SHP77 treated with DMSO at 0.1 percent for 48 hours (cell line): Measurements from ENCODE around the gene DLGAP4.

Source experiments
- DNase-seq: peaks from one replicate; lab custom pipeline; 2025; lab: John Stamatoyannopoulos, UW

The DLGAP4 gene

GRCh38 chr20:36275011-36275410, 31.1 kb upstream of the DLGAP4 start:
- DNase-seq, result no peak

- no peak for DNase-seq
Measured at GRCh38 chr20:36275441-36276189, 30.5 kb upstream of the DLGAP4 start.

DNA sequence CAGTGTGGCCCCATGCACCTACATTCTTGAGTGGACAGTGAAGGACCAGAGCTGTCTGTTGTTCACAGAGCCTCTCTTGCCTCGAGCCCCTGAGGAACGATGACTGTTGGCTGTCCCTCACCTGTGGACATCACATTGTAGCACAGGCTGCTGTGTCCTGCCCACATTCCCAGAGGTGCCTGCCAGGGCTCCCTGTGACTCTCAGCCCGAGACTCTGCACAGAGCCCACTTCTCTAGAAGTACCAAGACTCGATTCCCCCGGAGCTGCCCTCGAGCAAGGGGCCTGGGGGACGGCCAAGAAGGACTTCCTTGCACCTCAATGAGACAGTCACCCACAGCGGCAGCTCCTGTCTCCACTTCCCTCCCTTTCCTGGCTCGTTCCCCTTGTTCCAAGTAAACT, 28.6 kb upstream of the DLGAP4 start:
- DNase-seq, result no peak

DNA sequence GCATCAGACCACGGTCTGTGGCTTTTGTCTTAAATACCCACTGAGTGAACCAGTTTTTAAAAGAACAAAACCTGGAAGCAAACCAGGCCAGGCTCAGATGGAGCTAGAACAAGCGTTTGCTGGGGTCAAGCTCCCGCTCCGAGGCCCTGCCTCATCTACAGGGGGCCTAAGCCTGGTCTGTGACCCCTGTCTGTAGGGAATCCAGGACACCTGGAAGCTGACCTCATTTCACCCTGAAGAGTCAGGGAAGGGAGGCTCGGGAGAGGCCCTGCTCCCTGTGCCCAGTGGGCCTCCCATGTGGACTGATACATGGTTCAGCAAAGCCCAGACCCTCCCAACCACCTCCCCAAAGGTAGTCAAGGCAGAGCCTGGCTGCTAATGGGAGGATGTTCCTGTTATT, 26.8 kb upstream of the DLGAP4 start:
- no peak for DNase-seq

- DNase-seq, result no peak
Measured at GRCh38 chr20:36279776-36280175, 26.4 kb upstream of the DLGAP4 start.

GRCh38 chr20:36281785-36282380, 24.3 kb upstream of the DLGAP4 start:
- no peak for DNase-seq

- no peak for DNase-seq
Measured at GRCh38 chr20:36284751-36285150, 21.4 kb upstream of the DLGAP4 start.

DNA sequence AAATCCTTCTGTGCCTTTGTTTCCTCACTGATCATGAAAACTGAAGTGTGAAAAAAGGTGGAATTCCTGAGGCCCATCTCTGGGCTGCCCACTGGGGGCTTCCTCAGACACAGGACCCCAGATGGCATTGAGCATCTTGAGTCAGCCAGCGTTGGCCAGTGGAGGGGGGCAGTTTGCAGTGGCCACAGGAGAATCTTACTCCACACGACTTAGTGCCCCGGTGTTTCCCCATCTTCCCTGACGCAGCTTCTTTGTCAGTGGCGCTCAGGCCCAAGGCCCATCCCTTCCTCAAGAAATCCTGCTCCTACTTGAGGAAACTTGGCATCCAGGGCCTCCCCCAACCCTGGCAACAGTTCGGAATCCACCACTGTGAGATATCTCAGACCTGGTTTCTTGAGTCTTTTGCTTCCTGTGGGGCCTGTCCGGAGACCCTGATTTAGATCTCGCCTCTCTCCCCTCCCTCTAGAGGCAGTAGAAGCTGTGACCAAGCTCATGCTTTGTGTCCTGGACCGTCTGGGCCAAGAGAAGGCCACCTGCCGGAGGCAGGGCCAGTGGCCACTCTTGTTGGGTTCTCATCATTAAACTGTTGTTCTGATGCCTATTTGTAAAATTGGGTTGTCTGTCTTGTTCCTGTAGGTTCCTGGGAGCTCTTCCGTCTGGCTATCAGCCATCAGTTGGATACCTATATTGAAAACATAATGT, 20.2 kb upstream of the DLGAP4 start:
- no peak for DNase-seq

DNA sequence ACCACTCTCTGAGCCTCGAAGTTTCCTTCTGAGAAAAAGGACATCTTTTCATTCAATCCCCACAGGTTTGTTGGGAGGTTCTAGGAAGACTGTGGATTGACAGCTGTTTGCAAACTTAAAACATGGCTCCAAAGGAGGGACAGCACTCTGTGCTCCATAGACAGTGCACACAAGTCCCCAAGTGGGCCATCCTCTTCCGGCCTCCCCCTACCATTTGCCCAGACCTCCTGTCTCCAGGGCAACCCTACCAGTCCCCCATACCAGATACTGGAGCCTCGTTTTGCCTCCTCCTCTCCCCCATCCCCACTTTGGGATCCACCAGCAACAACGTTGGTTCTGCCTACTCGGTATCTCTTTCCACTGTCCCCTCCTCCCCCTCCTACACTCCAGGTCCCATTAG, 8.5 kb upstream of the DLGAP4 start:
- no peak for DNase-seq

DNA sequence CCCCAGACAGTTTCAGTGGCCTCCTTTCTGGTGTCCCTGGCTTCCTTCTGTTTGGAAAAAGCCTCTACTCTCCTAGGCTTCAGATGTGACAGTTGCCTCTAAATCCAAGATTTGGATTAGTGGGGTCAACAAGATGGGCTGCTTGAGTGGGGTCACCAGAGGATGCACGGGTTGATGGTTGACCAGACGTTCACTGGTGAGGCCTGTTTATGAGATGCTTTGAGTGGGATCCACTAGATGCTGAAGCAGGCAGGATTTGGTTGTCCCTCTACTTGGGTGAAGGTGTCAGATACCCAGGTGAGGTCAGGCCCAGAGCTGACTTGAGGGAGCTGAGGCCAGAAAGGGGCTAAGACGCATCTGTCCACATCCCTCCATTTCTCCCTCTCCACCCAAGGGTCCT, 8.1 kb upstream of the DLGAP4 start:
- no peak for DNase-seq

GRCh38 chr20:36298795-36299339, 7.3 kb upstream of the DLGAP4 start:
- DNase-seq, result no peak

GRCh38 chr20:36299459-36299858, 6.7 kb upstream of the DLGAP4 start:
- DNase-seq, result no peak

GRCh38 chr20:36301359-36302119, 4.6 kb upstream of the DLGAP4 start:
- no peak for DNase-seq

DNA sequence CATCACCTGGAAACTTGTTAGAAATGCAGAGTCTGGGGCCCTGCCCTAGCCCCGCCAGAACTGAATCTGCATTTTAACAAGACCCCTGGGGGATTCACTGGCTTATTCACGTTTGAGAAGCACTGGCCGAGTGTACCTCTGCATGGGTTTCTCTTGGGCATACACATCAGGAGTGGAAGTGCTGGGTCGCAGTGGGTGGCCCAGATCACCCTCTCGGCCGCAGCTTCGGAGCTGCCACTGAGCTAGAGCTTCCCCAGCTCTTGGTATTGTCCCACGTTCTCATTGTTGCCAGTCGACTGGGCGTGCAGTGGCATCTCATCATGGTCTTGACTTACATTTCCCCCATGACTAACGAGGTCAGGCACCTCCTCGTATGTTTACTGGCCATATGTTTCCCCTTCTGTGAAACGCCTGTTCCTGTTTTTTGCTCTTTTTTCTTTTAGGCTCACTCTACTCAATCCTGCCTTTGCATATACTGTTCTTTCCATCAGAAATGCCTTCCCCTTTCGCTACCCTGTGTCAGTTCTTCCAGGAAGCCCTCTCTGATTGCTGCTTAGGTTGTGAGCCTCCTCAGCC, 3.0 kb upstream of the DLGAP4 start:
- DNase-seq, result no peak

- no peak for DNase-seq
Measured at GRCh38 chr20:36303831-36304230, 2.3 kb upstream of the DLGAP4 start.

DNA sequence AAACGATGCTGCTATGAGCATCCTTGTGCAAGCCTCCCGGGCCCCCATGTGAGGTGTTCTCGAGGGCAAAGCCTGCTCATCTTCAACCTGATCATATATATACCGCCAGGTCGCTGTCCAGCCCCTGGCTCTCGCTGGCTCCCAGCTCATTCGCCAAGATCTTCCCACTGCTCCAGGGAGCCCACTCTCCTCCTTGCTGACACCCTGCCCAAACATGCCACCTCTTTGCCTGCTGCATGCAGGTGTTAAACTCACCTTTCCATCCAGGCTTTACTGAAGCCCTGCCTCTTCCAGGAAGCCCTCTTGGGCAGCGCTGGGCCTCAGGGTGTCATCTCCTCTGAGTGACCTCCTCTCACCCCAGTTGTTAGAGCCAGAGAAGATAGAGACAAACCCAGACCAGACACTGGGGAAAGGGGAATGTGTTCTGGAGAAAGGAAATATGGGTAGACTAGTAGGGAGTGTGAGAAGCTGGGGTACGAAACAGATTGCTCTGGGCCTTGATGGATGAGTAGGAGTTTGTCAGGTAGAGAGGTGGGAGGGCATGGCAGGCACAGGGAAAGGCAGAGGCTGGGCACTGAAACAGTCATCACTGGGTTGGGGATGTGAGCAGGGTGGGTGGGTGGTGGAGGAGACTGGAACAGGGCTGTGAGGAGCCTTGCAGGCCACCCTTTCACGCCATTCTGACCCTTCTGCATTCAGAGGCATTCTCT, 1.2 kb upstream of the DLGAP4 start:
- no peak for DNase-seq

DNA sequence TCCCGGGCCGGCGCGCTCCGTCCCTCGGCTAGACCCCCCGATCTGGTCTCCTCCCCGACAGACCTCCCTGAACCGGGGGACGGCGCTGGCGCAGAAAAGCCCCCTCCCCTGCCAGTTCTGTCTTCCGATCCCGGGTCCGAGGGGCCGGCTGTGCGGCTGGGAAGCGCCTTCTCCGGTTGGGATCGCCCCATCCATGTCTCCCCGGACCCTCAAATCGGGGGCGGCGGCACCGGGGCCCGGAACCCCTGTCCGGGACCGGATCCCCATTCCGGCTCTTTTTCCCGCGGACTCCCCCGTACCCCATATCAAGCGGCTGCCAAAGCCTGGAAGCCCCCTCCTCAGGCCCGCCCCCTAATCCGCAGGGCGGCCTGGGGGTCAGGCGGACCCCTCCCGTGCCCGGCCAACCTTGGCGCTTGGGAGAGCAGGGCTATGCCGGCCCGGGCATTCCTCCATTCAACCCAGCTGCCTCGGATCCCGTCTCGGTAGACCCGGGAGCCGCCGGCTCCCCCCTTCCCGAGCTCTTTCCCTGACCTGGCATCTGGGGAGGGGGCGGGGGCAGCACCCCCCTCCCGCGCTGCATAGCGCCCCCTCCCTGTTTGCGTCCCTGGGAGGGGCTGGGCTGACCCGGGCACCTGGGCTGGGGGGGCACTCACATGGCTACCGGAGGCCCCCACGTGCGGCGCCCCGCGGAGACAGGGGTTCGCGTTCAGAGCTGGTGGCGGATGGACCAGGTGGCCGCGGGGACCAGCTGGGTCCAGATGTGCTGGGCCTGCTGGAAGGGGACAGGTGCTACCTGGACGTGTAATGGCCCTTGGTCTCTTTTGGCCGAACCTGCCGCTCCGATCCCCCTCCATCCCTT, 643 bp downstream of the DLGAP4 start:
- no peak for DNase-seq

GRCh38 chr20:36307412-36308325, 1.5 kb downstream of the DLGAP4 start:
- DNase-seq, result no peak

DNA sequence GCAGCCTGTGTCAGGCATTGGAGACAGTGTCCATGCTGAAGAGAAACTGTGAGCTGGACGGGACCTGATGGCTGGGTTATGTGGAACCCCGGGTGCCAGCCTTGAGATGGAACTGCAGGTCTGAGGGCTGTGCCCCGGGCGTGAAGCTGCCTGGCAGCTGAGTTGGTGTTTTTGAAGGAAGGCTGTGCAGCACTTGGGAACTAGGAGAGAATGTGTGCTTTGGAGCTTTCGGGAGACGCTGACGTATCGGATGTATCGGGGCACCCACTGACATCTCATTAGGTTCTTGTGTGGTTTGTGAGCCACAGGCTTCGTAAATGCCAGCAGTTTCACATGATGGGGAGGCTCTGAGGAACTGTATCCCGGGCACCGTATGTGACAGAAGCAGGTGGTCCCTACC, 2.2 kb downstream of the DLGAP4 start:
- DNase-seq, result no peak
